ENCODE measurements around the gene DEGS2. TPM values are rescaled to one million over a fixed set of nuclear protein-coding genes. Genes with fewer than 3 reads are reported as not detected.

DEGS2 gene
- total and polyA plus RNA-seq, 2 donors (not counting 1 experiment from before 2014, with no cell fraction given) = 0.82 to 6.4 TPM

DNA sequence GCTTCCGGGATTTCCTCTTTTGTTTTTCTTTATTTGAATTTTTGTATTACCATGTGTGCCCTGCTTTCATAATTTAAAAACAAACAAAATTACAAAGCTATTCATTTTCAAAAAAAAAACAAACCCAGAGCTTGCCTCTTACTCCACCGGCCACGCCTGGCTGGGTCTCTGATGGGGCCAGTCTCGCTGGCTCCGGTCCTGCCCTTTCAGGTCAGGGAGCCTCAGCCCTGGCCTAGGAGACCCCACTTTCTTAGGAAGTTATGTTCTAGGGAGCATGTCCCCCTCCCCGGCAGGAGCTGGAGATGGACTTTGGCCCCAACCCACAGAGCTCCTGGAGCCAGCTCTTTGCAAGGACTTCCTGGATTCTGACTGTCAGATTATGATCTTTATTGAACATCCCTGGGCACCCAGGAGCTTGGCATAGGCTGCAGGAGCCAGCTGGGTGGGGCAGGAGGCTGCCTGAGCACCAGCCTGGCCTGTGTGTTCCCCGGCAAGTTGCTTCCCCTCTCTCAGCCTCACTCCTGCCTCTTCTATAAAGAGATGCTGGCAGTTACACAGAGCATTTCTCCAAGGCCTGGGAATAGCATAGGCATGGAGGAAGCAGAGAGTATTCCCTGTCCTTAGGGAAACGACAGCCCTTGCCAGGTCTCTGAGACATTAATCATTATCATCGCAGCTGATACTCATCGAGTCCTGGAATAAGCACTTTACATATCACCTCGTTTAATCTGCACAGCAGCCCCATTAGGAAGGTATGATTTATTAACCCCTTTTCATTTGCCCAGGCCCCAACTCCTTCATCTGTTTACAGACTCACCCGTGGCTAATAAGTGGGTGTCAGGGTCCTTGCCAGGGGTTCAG lies 3.5 kb downstream of the DEGS2 start:
- H3K27me3 ChIP-seq (replicated peaks in 1 of 4; ENCODE audit: control extremely low read depth in 1 of 4, control insufficient read depth in 3 of 4, insufficient read depth in 4 of 4, low read length in 3 of 4) = peaks cover 0 to 6% (median 0%) of the 10 kb centered on the region in 4 experiments
- H3K79me2 ChIP-seq (ENCODE audit: control insufficient read depth, insufficient read depth, low read length) = peaks cover 5% of the 10 kb centered on the region
- H4K20me1 ChIP-seq (ENCODE audit: control insufficient read depth, insufficient read depth, low read length, poor library complexity, severe bottlenecking) = no peaks in the 10 kb centered on the region
- no peak overlapping the region for H3K9ac ChIP-seq (ENCODE audit: low read length)
- Mint-ChIP-seq H3K27ac (peak overlapping the region; percentile 63), H3K4me1 (peaks cover 33% of the 10 kb centered on the region), H3K4me3 (no peak overlapping the region), H3K9me3 (ENCODE audit: insufficient read depth) (peaks cover 5% of the 10 kb centered on the region), H3K27me3 (no peaks in the 10 kb centered on the region)
- WGBS (ENCODE audit: insufficient coverage) = 96% methylated on average over 8 of the region's 12 CpGs
- peaks cover 0 to 22% (median 5%) of the 10 kb centered on the region in 3 donors for H3K9me3 ChIP-seq (ENCODE audit: control extremely low read depth in 1 of 3, control insufficient read depth in 2 of 3, insufficient read depth in 1 of 3, low read length in 2 of 3)
- DNase-seq = no peak
- ATAC-seq (ENCODE audit: low read depth) = no peak
- H2AFZ ChIP-seq (ENCODE audit: insufficient read depth, low read depth, low read length, poor library complexity, severe bottlenecking) = no peak overlapping the region
- H3K27ac ChIP-seq (ENCODE audit: low read length in 2 of 2) = no peak overlapping the region
- peaks cover 33 to 42% of the 10 kb centered on the region in 2 donors for H3K4me1 ChIP-seq (ENCODE audit: control insufficient read depth in 2 of 2, insufficient read depth in 2 of 2, low read length in 2 of 2)
- ChIA-PET POLR2A (no interaction called here), CTCF (interaction anchor here (0.6 to 1.9 kb wide), 10 partner anchors 8 to 1068 kb away, joined by 3 to 11 read pairs (median 4); no protein-coding TSS in a partner anchor)
- H3K4me2 ChIP-seq (replicated peaks; ENCODE audit: low read depth, low read length, poor library complexity, severe bottlenecking) = no peak overlapping the region
- H3K4me3 ChIP-seq (ENCODE audit: control extremely low read depth in 1 of 5, extremely low read depth in 1 of 5, insufficient read depth in 1 of 5, low read depth in 2 of 5, low read length in 4 of 5) = no peak overlapping the region
- TF ChIP-seq, protein P1, sequence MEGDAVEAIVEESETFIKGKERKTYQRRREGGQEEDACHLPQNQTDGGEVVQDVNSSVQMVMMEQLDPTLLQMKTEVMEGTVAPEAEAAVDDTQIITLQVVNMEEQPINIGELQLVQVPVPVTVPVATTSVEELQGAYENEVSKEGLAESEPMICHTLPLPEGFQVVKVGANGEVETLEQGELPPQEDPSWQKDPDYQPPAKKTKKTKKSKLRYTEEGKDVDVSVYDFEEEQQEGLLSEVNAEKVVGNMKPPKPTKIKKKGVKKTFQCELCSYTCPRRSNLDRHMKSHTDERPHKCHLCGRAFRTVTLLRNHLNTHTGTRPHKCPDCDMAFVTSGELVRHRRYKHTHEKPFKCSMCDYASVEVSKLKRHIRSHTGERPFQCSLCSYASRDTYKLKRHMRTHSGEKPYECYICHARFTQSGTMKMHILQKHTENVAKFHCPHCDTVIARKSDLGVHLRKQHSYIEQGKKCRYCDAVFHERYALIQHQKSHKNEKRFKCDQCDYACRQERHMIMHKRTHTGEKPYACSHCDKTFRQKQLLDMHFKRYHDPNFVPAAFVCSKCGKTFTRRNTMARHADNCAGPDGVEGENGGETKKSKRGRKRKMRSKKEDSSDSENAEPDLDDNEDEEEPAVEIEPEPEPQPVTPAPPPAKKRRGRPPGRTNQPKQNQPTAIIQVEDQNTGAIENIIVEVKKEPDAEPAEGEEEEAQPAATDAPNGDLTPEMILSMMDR (IDR thresholded peaks at IDR 0.05) = no peak
- no peak for TF ChIP-seq EZH2 (IDR thresholded peaks at IDR 0.05; ENCODE audit: borderline replicate concordance, insufficient read depth, low read depth, low read length, poor library complexity, severe bottlenecking)
- H3K36me3 ChIP-seq (replicated peaks in 1 of 2; ENCODE audit: control extremely low read depth in 1 of 2, control insufficient read depth in 1 of 2, extremely low read depth in 1 of 2, insufficient read depth in 2 of 2, low read length in 1 of 2) = no peaks in the 10 kb centered on the region
- intact Hi-C loops (cut with micrococcal nuclease) = loop anchor here (5.0 kb wide), 1 partner anchor 49 kb away; no protein-coding TSS in a partner anchor

Data from B cell (primary cell).